Activated CD8-positive, alpha-beta memory T cell treated with anti-CD3 and anti-CD28 coated beads, Interleukin-2, amount 10 ng/mL, durations not matched to agents 7 days and 5 days (primary cell): Measurements from ENCODE around the gene MOB3C. TPM values are rescaled to one million over a fixed set of nuclear protein-coding genes. Genes with fewer than 3 reads are reported as not detected.

Experiments used
- ATAC-seq: fragments of 150-1000 bp; cut with Tn5 transposase; one replicate; pipeline ENCODE4 v1.10.0; 2021; ENCODE audit warnings: moderate library complexity
- CTCF ChIA-PET: fragments of 350-600 bp; sonication (Branson Sonifier 250); formaldehyde crosslinking; loops from one replicate; lab custom pipeline; 2021; ENCODE audit warnings: antibody characterized with exemption; lab: Charles Lee
- DNase-seq: peaks from one replicate; pipeline ENCODE4 v3.0.0-alpha.2; 2020
- H3K27ac Mint-ChIP-seq: one replicate; pipeline ENCODE4 v1.8.0; 2021; ENCODE audit warnings: mild to moderate bottlenecking, mixed read lengths
- H3K27me3 Mint-ChIP-seq: one replicate; pipeline ENCODE4 v1.8.0; 2021; ENCODE audit warnings: mixed read lengths
- H3K36me3 Mint-ChIP-seq: one replicate; pipeline ENCODE4 v1.8.0; 2021; ENCODE audit warnings: mild to moderate bottlenecking, mixed read lengths
- H3K4me1 Mint-ChIP-seq: one replicate; pipeline ENCODE4 v1.8.0; 2021; ENCODE audit warnings: mixed read lengths
- H3K4me3 Mint-ChIP-seq: one replicate; pipeline ENCODE4 v1.8.0; 2021; ENCODE audit warnings: mild to moderate bottlenecking, moderate library complexity, mixed read lengths
- H3K9me3 Mint-ChIP-seq: one replicate; pipeline ENCODE4 v1.8.0; 2022; ENCODE audit warnings: low read depth, mixed read lengths
- total RNA-seq, 2 experiments: library from RNA; stranded (reverse); gene quantifications; one replicate each; pipeline ENCODE4 v1.2.3, GENCODE V29; 2021

The MOB3C gene
- total RNA-seq, 2 experiments from 2014 or later, result 18.3 to 20.7 TPM

- peaks cover 38% of the 10 kb centered on the region for H3K4me1 Mint-ChIP-seq
- no peak for DNase-seq
- no peaks in the 10 kb centered on the region for H3K27me3 Mint-ChIP-seq
- no peak overlapping the region for H3K4me3 Mint-ChIP-seq
- no peaks in the 10 kb centered on the region for H3K9me3 Mint-ChIP-seq
- peak overlapping the region; percentile 20 for H3K27ac Mint-ChIP-seq
- no peak for ATAC-seq
- CTCF ChIA-PET, result interaction anchor here (1.9 kb wide), 1 partner anchor 44 kb away, joined by 6 read pairs; no protein-coding TSS in a partner anchor
- H3K36me3 Mint-ChIP-seq, result peaks cover 39% of the 10 kb centered on the region
Measured at GRCh38 chr1:46576596-46576995, 40.0 kb downstream of the MOB3C start.

GRCh38 chr1:46575778-46576177 lies 40.8 kb downstream of the MOB3C start:
- DNase-seq, result no peak
- ATAC-seq, result no peak
- CTCF ChIA-PET, result no interaction called here
- H3K27ac Mint-ChIP-seq, result no peak overlapping the region
- peaks cover 31% of the 10 kb centered on the region for H3K4me1 Mint-ChIP-seq
- H3K36me3 Mint-ChIP-seq, result peaks cover 36% of the 10 kb centered on the region
- H3K4me3 Mint-ChIP-seq, result no peak overlapping the region
- no peaks in the 10 kb centered on the region for H3K27me3 Mint-ChIP-seq
- H3K9me3 Mint-ChIP-seq, result no peaks in the 10 kb centered on the region

GRCh38 chr1:46575300-46575699 lies 41.3 kb downstream of the MOB3C start:
- ATAC-seq (no peak), DNase-seq (no peak)
- Mint-ChIP-seq H3K27ac (no peak overlapping the region), H3K27me3 (no peaks in the 10 kb centered on the region), H3K9me3 (no peaks in the 10 kb centered on the region), H3K4me1 (peaks cover 27% of the 10 kb centered on the region), H3K4me3 (no peak overlapping the region), H3K36me3 (peaks cover 31% of the 10 kb centered on the region)
- CTCF ChIA-PET, result no interaction called here

DNA sequence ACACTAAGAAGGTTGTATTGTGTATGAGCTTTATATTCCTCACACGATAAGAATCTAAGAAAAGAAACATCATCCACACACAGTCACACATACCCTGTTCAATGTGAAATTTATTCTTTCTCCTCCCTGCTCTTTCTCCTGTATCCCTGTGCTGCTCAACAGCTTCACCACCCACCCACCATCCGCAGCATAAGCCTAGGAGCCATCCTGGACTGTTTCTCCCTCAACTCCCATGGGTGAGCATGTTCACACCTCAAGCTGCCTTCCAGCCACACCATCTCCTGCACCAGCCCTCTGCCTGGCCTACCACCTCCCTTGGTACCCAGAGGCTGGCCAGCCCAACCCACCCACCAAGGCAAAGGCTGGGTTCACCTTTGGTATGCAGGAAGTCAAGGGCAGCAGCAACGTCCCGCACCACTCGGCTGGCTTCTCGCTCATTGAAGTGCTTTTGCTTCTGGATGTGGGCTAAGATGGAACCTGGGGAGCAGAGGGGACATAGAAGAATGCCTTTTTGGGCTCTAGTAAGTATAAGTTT lies 44.9 kb downstream of the MOB3C start:
- peaks cover 21% of the 10 kb centered on the region for H3K36me3 Mint-ChIP-seq
- H3K27ac Mint-ChIP-seq, result no peak overlapping the region
- CTCF ChIA-PET, result interaction anchor here (1.1 to 1.5 kb wide), 2 partner anchors 9 to 42 kb away, joined by 3 read pairs; no protein-coding TSS in a partner anchor
- ATAC-seq (no peak), DNase-seq (no peak)
- peaks cover 3% of the 10 kb centered on the region for H3K4me1 Mint-ChIP-seq
- no peaks in the 10 kb centered on the region for H3K9me3 Mint-ChIP-seq
- H3K4me3 Mint-ChIP-seq, result no peak overlapping the region
- no peaks in the 10 kb centered on the region for H3K27me3 Mint-ChIP-seq

- CTCF ChIA-PET, result interaction anchor here (0.9 to 1.5 kb wide), 2 partner anchors 10 to 155 kb away, joined by 3 read pairs; no protein-coding TSS in a partner anchor
- no peak overlapping the region for H3K4me3 Mint-ChIP-seq
- DNase-seq (no peak), ATAC-seq (no peak)
- H3K27ac Mint-ChIP-seq, result no peak overlapping the region
- H3K36me3 Mint-ChIP-seq, result peaks cover 33% of the 10 kb centered on the region
- H3K4me1 Mint-ChIP-seq, result peaks cover 3% of the 10 kb centered on the region
- H3K27me3 Mint-ChIP-seq, result no peaks in the 10 kb centered on the region
- H3K9me3 Mint-ChIP-seq, result no peaks in the 10 kb centered on the region
Measured at GRCh38 chr1:46569884-46570725, 46.5 kb downstream of the MOB3C start.

DNA sequence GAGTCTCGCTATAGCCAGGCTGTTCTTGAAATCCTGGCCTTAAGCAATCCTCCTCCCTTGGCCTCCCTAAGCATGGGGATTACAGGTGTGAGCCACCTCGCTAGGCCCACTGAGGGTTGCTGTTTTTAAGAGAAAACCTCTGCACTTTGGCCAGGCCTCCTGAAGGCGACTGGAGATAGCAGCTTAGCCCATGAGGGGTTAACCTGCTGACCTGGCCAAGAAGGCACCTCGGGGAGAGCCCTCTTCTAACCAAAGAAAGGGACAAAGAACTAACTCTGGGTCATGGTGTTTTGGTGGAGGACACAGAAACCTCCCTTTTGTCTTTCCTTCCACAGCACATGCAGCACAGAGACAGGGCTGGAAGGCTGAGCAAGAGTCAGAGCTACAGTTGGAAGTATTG lies 47.5 kb downstream of the MOB3C start:
- H3K4me1 Mint-ChIP-seq, result peaks cover 3% of the 10 kb centered on the region
- H3K9me3 Mint-ChIP-seq, result no peaks in the 10 kb centered on the region
- no peak for DNase-seq
- CTCF ChIA-PET, result no interaction called here
- H3K36me3 Mint-ChIP-seq, result peaks cover 35% of the 10 kb centered on the region
- no peak overlapping the region for H3K27ac Mint-ChIP-seq
- no peak overlapping the region for H3K4me3 Mint-ChIP-seq
- no peaks in the 10 kb centered on the region for H3K27me3 Mint-ChIP-seq
- no peak for ATAC-seq

DNA sequence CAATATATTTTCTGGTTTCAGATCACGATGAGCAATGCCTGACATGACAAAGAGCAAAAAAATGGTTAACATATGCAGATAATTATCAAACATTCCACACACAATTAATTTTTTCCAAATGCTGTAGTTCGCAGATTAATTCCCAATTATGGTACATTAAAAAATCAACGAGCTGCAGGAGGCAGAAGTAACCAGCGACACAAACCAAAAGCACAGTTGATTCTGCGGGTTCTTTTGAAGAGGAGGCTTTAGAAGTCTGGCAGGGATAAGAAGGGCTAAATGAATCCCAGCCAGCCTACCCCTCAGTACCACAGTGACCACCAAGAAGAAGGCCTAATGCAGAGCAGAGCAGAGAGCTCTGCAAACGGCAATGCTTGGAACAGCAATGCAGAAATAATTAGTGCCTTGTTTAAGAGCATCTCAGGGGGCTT lies 48.1 kb downstream of the MOB3C start:
- DNase-seq, result no peak

GRCh38 chr1:46563341-46563740 lies 53.3 kb downstream of the MOB3C start:
- no peak for ATAC-seq
- peaks cover 1% of the 10 kb centered on the region for H3K4me1 Mint-ChIP-seq
- peaks cover 41% of the 10 kb centered on the region for H3K36me3 Mint-ChIP-seq

More for the DNA sequence above, 48.1 kb downstream of the MOB3C start:
- CTCF ChIA-PET, result no interaction called here
- Mint-ChIP-seq H3K27me3 (no peaks in the 10 kb centered on the region), H3K4me3 (no peak overlapping the region), H3K36me3 (peaks cover 35% of the 10 kb centered on the region), H3K27ac (no peak overlapping the region), H3K4me1 (peaks cover 3% of the 10 kb centered on the region), H3K9me3 (no peaks in the 10 kb centered on the region)
- ATAC-seq, result no peak

DNA sequence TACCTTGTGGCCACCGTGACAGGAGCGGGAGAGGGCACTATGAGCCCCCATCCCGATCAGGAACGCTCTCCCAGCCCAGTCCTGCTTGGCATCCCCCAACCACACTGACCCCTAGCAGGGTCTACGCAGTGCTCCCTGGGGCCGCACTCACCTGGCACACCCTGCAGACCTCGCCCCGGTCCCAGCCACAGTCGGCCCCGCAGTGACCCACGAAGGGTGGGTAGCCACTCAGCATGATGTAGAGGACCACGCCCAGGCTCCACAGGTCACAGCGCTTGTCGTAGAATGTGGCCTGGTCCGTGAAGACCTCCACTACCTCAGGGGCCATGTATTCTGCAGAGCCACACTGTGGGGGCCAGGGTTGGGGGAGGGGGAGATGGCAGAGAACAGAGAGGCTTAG lies 54.1 kb downstream of the MOB3C start:
- Mint-ChIP-seq H3K36me3 (peaks cover 38% of the 10 kb centered on the region), H3K4me3 (no peak overlapping the region), H3K9me3 (no peaks in the 10 kb centered on the region), H3K27me3 (no peaks in the 10 kb centered on the region), H3K27ac (no peak overlapping the region), H3K4me1 (peaks cover 1% of the 10 kb centered on the region)
- CTCF ChIA-PET, result no interaction called here
- DNase-seq (no peak), ATAC-seq (no peak)

More at GRCh38 chr1:46563341-46563740, 53.3 kb downstream of the MOB3C start:
- Mint-ChIP-seq H3K4me3 (no peak overlapping the region), H3K27ac (no peak overlapping the region), H3K27me3 (no peaks in the 10 kb centered on the region), H3K9me3 (no peaks in the 10 kb centered on the region)
- CTCF ChIA-PET, result interaction anchor here (1.0 kb wide), 1 partner anchor 30 kb away, joined by 3 read pairs; no protein-coding TSS in a partner anchor
- no peak for DNase-seq

DNA sequence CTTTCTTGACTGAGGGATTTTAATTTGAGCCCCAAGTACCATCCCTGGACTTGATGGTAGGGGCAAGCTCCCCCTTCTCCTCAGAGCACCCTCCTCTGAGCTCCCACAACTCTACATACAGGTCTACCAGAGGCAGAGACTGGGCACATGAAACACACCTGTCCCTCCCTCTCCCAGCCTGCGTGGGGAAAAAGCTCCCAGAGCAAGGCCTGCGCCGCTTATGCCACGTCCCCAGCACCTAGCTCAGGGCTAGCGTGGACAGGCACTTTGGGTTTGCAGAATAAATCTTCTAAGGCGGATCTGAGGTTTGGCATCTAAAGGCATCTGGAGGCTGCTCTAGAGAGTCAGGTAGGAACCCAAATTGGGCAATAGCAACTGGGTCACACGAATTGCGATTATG lies 57.6 kb downstream of the MOB3C start:
- Mint-ChIP-seq H3K27ac (no peak overlapping the region), H3K27me3 (no peaks in the 10 kb centered on the region), H3K36me3 (peaks cover 16% of the 10 kb centered on the region), H3K4me1 (peaks cover 3% of the 10 kb centered on the region), H3K9me3 (no peaks in the 10 kb centered on the region), H3K4me3 (no peak overlapping the region)
- ATAC-seq, result no peak
- DNase-seq, result no peak
- CTCF ChIA-PET, result interaction anchor here (1.5 to 1.9 kb wide), 2 partner anchors 11 to 45 kb away, joined by 4 to 5 read pairs; partner anchors contain the start of gene MKNK1

DNA sequence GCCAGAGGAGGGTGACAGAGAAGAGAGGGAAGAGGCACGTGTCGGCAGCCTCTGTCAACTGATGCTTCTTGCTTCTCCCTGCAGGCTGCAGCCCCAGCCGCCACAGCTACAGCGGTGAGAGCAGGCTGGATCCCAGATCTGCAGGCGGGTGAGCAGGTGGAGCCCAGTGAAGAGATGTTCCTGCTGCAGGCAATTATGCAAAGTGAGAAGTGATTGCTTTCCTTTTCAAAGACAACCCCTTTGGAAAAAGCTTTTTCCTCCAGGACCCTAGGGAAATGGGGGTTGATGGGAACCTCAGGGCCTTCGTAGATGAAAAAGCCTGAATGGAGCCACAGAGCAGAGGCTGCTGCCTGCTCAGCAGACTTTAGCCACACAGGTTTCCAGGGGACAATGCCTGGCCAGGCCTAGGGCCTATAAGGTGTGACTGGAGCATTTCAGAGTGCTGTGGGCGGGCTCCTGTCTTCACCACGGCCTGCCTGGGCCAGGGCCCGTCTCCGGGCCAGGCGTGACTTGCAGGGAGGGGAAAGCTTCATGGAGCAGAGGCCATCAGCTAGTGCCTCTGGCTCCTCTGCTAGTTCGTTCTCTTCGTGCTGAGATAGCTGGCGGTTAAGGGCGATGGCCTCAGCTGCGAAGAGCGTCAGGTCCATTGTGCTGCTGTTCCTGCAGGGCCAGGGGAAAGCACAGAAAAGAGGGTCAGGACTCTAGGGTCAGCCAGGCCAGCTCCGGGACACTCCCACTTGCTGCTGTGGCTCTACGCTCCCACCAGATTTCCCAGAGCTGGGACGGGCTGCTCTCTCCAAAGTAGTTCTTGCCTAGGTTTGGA lies 58.3 kb downstream of the MOB3C start:
- Mint-ChIP-seq H3K36me3 (peaks cover 14% of the 10 kb centered on the region), H3K27me3 (no peaks in the 10 kb centered on the region), H3K9me3 (no peaks in the 10 kb centered on the region), H3K4me1 (peaks cover 3% of the 10 kb centered on the region), H3K27ac (no peak overlapping the region), H3K4me3 (no peak overlapping the region)
- CTCF ChIA-PET, result interaction anchor here (1.5 to 1.9 kb wide), 2 partner anchors 11 to 45 kb away, joined by 4 to 5 read pairs; partner anchors contain the start of gene MKNK1
- ATAC-seq (no peak), DNase-seq (no peak)
